Liver (tissue), 3 donors: ENCODE measurements around the gene CHMP1A.

Experiments
- CTCF ChIP-seq: fragments of 150-350 bp; IDR thresholded peaks from 2 replicates; pipeline ENCODE4 v1.5.1; 2017; ENCODE audit warnings: improper control_type of control experiment, low read depth, low read length; ENCODE audit not compliant: missing input control
- EGR1 ChIP-seq, 2 donors: IDR thresholded peaks; 2 replicates each; pipeline ENCODE4 v1.6.1; 2016 to 2018; ENCODE audit warnings: antibody characterized with exemption in 2 of 2, low read depth in 2 of 2
- FOXA2 ChIP-seq: IDR thresholded peaks from 2 replicates; pipeline ENCODE4 v1.6.1; 2016; ENCODE audit warnings: antibody characterized with exemption
- GABPA ChIP-seq, 2 donors: IDR thresholded peaks in 1 of 2; conservative IDR thresholded peaks in 1 of 2; 2 replicates each; pipeline ENCODE4 v1.6.1; 2016; ENCODE audit warnings: antibody characterized with exemption in 2 of 2, mild to moderate bottlenecking in 1 of 2, moderate library complexity in 1 of 2
- JUND ChIP-seq, 2 donors: IDR thresholded peaks; 2 replicates each; pipeline ENCODE4 v1.6.1; 2016; ENCODE audit warnings: antibody characterized with exemption in 2 of 2
- MAX ChIP-seq: IDR thresholded peaks from 2 replicates; pipeline ENCODE4 v1.6.1; 2016; ENCODE audit warnings: antibody characterized with exemption
- NR2F2 ChIP-seq: IDR thresholded peaks from 2 replicates; pipeline ENCODE4 v1.6.1; 2016; ENCODE audit warnings: antibody characterized with exemption
- RAD21 ChIP-seq, 2 donors: IDR thresholded peaks; 2 replicates each; pipeline ENCODE4 v1.6.1; 2016; ENCODE audit warnings: antibody characterized with exemption in 2 of 2, mild to moderate bottlenecking in 2 of 2
- SP1 ChIP-seq: IDR thresholded peaks from 2 replicates; pipeline ENCODE4 v1.6.1; 2018; ENCODE audit warnings: antibody characterized with exemption, mild to moderate bottlenecking
- TAF1 ChIP-seq: conservative IDR thresholded peaks from 2 replicates; pipeline ENCODE4 v1.6.1; 2016; ENCODE audit warnings: antibody characterized with exemption, mild to moderate bottlenecking
- YY1 ChIP-seq: IDR thresholded peaks from 2 replicates; pipeline ENCODE4 v1.6.1; 2016; ENCODE audit warnings: antibody characterized with exemption, mild to moderate bottlenecking
- TF ChIP-seq, protein P1 (sequence below): IDR thresholded peaks from 2 replicates; pipeline ENCODE4 v1.6.1; 2016; ENCODE audit warnings: antibody characterized with exemption
- TF ChIP-seq, protein P2 (sequence below): IDR thresholded peaks from 2 replicates; pipeline ENCODE4 v1.6.1; 2016; ENCODE audit warnings: antibody characterized with exemption, mild to moderate bottlenecking
- TF ChIP-seq, protein P3 (sequence below): IDR thresholded peaks from 2 replicates; pipeline ENCODE4 v1.6.1; 2016; ENCODE audit warnings: antibody characterized with exemption
- donor health status: healthy.
- donor health status: healthy.

DNA sequence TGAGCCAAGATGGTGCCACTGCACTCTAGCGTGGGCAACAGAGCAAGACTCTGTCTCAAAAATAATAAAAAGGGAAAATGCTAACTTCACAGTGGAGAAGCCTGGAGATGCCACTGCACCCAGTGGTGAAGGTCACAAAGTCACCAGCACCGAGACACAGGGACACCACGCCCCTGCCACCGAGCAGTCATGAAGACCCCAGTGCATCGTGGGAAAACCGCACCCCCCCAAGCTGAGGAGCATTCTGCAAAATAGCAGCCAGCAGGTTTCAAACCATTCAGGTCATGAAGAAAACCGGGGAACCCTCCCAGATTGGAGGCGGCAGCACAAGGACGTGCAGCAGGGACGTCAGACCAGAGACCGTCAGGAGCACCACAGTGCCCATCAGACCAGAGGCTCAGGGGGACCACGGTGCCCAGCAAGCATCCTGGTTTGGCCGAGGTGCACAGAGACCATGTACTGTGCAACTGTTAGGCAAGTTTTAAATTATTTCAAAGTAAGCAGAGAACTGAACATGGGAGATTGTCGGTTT lies 13.7 kb downstream of the CHMP1A start:
- TF ChIP-seq CTCF (no peak), GABPA (IDR thresholded peaks at IDR 0.05 in 1 of 2, conservative IDR thresholded peaks at IDR 0.05 in 1 of 2) (no peak), TAF1 (no peak), JUND (IDR thresholded peaks at IDR 0.05) (no peak), SP1 (no peak), NR2F2 (no peak), MAX (no peak), EGR1 (IDR thresholded peaks at IDR 0.05; ENCODE audit: low read depth in 2 of 2) (no peak), YY1 (no peak), FOXA2 (no peak), RAD21 (IDR thresholded peaks at IDR 0.05) (no peak)
- TF ChIP-seq, protein P1, sequence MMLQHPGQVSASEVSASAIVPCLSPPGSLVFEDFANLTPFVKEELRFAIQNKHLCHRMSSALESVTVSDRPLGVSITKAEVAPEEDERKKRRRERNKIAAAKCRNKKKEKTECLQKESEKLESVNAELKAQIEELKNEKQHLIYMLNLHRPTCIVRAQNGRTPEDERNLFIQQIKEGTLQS = no peak
- TF ChIP-seq, protein P2, sequence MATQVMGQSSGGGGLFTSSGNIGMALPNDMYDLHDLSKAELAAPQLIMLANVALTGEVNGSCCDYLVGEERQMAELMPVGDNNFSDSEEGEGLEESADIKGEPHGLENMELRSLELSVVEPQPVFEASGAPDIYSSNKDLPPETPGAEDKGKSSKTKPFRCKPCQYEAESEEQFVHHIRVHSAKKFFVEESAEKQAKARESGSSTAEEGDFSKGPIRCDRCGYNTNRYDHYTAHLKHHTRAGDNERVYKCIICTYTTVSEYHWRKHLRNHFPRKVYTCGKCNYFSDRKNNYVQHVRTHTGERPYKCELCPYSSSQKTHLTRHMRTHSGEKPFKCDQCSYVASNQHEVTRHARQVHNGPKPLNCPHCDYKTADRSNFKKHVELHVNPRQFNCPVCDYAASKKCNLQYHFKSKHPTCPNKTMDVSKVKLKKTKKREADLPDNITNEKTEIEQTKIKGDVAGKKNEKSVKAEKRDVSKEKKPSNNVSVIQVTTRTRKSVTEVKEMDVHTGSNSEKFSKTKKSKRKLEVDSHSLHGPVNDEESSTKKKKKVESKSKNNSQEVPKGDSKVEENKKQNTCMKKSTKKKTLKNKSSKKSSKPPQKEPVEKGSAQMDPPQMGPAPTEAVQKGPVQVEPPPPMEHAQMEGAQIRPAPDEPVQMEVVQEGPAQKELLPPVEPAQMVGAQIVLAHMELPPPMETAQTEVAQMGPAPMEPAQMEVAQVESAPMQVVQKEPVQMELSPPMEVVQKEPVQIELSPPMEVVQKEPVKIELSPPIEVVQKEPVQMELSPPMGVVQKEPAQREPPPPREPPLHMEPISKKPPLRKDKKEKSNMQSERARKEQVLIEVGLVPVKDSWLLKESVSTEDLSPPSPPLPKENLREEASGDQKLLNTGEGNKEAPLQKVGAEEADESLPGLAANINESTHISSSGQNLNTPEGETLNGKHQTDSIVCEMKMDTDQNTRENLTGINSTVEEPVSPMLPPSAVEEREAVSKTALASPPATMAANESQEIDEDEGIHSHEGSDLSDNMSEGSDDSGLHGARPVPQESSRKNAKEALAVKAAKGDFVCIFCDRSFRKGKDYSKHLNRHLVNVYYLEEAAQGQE = no peak
- TF ChIP-seq, protein P3, sequence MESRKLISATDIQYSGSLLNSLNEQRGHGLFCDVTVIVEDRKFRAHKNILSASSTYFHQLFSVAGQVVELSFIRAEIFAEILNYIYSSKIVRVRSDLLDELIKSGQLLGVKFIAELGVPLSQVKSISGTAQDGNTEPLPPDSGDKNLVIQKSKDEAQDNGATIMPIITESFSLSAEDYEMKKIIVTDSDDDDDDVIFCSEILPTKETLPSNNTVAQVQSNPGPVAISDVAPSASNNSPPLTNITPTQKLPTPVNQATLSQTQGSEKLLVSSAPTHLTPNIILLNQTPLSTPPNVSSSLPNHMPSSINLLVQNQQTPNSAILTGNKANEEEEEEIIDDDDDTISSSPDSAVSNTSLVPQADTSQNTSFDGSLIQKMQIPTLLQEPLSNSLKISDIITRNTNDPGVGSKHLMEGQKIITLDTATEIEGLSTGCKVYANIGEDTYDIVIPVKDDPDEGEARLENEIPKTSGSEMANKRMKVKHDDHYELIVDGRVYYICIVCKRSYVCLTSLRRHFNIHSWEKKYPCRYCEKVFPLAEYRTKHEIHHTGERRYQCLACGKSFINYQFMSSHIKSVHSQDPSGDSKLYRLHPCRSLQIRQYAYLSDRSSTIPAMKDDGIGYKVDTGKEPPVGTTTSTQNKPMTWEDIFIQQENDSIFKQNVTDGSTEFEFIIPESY = no peak
